K562 (cell line): ENCODE data around the gene USP48. TPM values are rescaled to one million over a fixed set of nuclear protein-coding genes. Genes with fewer than 3 reads are reported as not detected.
A peak's percentile ranks its signal among the peaks of the same experiment; 100 is the strongest.

Experiments
- CBX5 ChIP-seq: IDR thresholded peaks from 2 replicates; pipeline ENCODE4 v1.6.1; 2014; ENCODE audit warnings: low read depth, borderline replicate concordance
- HEY1 ChIP-seq: fragments of 250-450 bp; sonication (Bioruptor Pico); IDR thresholded peaks from 2 replicates; pipeline ENCODE4 v1.5.0; 2020; ENCODE audit warnings: mild to moderate bottlenecking, moderate library complexity, borderline replicate concordance
- KLF1 ChIP-seq: fragments of 450-650 bp; IDR thresholded peaks from 2 replicates; pipeline ENCODE4 v1.6.1; 2016; ENCODE audit warnings: missing genetic modification characterization, missing compliant biosample characterization
- KLF16 ChIP-seq: IDR thresholded peaks from 2 replicates; pipeline ENCODE4 v1.6.1; 2016; ENCODE audit warnings: antibody characterized with exemption
- MEF2D ChIP-seq: conservative IDR thresholded peaks from 2 replicates; pipeline ENCODE4 v1.6.1; 2016; ENCODE audit warnings: low read depth, missing genetic modification characterization, missing compliant biosample characterization
- NCOA4 ChIP-seq: fragments of 450-650 bp; IDR thresholded peaks from 2 replicates; pipeline ENCODE4 v1.6.1; 2018; ENCODE audit warnings: mild to moderate bottlenecking; ENCODE audit not compliant: partially characterized antibody
- NCOR1 ChIP-seq: fragments of 450-650 bp; IDR thresholded peaks from 2 replicates; pipeline ENCODE4 v1.6.1; 2016; ENCODE audit warnings: mild to moderate bottlenecking, moderate library complexity
- RBM39 ChIP-seq: fragments of 200-400 bp; formaldehyde crosslinking; optimal IDR thresholded peaks from 2 replicates; pipeline ENCODE3; 2018; ENCODE audit warnings: low read depth, low read length
- SNRNP70 ChIP-seq: fragments of 200-400 bp; formaldehyde crosslinking; optimal IDR thresholded peaks from 2 replicates; pipeline ENCODE3; 2017; ENCODE audit warnings: low read depth, low read length
- TARDBP ChIP-seq: fragments of 450-650 bp; IDR thresholded peaks from 2 replicates; pipeline ENCODE4 v1.6.1; 2016
- ZNF121 ChIP-seq: sonication (generic); formaldehyde crosslinking; conservative IDR thresholded peaks from 2 replicates; pipeline ENCODE4 v1.8.0; 2022; ENCODE audit warnings: missing genetic modification reagents
- ZNF146 ChIP-seq: IDR thresholded peaks from one replicate; pipeline ENCODE4 v1.6.1; 2018; ENCODE audit warnings: missing compliant biosample characterization; ENCODE audit not compliant: unreplicated experiment
- ZNF41 ChIP-seq: fragments of 250-450 bp; sonication (Bioruptor Pico); conservative IDR thresholded peaks from 2 replicates; pipeline ENCODE4 v1.4.0; 2020; ENCODE audit warnings: mild to moderate bottlenecking
- ZSCAN29 ChIP-seq: fragments of 450-650 bp; IDR thresholded peaks from 2 replicates; pipeline ENCODE4 v1.6.1; 2017
- polyA plus RNA-seq, 8 experiments: library from polyadenylated mRNA; depleted of rRNA in 4 of 8; stranded (reverse) in 5 of 8; unstranded in 3 of 8; fragments of >200 nt; fragmentation: Nextera tagmentation in 2 of 8; fragmentation: Illumina TruSeq in 1 of 8; extraction: Ambion mirVana in 2 of 8; extraction: Trizol in 1 of 8; gene quantifications; 2 replicates each; pipeline versions ENCODE4 v1.2.1 to v1.2.3, GENCODE V29; 2011 to 2014; ENCODE audit warnings: inconsistent platforms in 1 of 8, missing spikeins in 1 of 8
- total RNA-seq, 7 experiments: library from RNA; depleted of rRNA in 6 of 7; stranded (reverse); fragments of >200 nt in 6 of 7; fragmentation: Illumina TruSeq in 2 of 7; extraction: Trizol in 2 of 7; gene quantifications; 2 replicates each; pipeline versions ENCODE4 v1.2.1 to v1.2.3, GENCODE V29; 2011 to 2021; ENCODE audit warnings: low replicate concordance in 1 of 7
- TF ChIP-seq, protein P1 (sequence below): fragments of 450-650 bp; IDR thresholded peaks from 2 replicates; pipeline ENCODE4 v1.6.1; 2016; ENCODE audit warnings: low read depth
- TF ChIP-seq, protein P2 (sequence below): fragments of 250-450 bp; sonication (Bioruptor Pico); IDR thresholded peaks from 2 replicates; pipeline ENCODE4 v1.4.0; 2020; ENCODE audit warnings: mild to moderate bottlenecking, moderate library complexity
- TF ChIP-seq, protein P3 (sequence below): IDR thresholded peaks from 3 replicates; pipeline ENCODE4 v1.6.1; 2011; ENCODE audit warnings: borderline replicate concordance, mild to moderate bottlenecking; ENCODE audit not compliant: insufficient read length, insufficient read depth
- TF ChIP-seq, protein P4 (sequence below): fragments of 450-650 bp; conservative IDR thresholded peaks from 2 replicates; pipeline ENCODE4 v1.6.1; 2016; ENCODE audit warnings: missing genetic modification characterization, low read depth, mild to moderate bottlenecking, missing compliant biosample characterization, moderate library complexity

Gene USP48
- total and polyA plus RNA-seq, 9 of the 15 experiments (the other 6 are each of a cell fraction or from before 2014, with no cell fraction given): 23.3 to 123 (median 106) TPM

DNA sequence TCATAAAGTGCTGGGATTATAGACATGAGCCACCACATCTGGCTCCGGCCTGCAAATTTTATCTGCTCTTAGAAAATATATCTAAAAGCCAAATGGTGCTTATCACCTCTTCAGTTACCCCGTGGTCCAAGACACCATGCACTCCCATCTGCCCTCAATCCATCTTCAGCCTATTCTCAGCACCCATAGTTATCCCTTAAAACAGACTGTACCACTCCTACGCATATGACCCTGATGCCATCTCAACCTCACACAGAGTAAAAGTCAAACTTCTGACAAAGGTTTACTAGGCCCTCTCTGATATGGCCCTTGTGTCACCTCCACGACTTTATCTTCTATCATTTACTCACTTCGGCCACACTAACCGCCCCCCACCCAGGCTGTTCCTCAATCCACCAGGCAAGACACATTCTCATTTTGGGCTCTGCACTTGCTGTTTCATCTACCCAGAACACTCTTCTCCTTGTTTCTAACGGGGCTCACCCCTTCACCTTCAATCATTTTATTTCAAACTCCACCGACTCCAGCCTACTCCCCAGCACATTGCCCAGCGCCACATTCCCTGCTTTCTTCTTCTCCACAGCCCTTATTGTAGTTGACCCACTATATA lies 33.0 kb downstream of the USP48 start (continued):
- TF ChIP-seq, protein P1, sequence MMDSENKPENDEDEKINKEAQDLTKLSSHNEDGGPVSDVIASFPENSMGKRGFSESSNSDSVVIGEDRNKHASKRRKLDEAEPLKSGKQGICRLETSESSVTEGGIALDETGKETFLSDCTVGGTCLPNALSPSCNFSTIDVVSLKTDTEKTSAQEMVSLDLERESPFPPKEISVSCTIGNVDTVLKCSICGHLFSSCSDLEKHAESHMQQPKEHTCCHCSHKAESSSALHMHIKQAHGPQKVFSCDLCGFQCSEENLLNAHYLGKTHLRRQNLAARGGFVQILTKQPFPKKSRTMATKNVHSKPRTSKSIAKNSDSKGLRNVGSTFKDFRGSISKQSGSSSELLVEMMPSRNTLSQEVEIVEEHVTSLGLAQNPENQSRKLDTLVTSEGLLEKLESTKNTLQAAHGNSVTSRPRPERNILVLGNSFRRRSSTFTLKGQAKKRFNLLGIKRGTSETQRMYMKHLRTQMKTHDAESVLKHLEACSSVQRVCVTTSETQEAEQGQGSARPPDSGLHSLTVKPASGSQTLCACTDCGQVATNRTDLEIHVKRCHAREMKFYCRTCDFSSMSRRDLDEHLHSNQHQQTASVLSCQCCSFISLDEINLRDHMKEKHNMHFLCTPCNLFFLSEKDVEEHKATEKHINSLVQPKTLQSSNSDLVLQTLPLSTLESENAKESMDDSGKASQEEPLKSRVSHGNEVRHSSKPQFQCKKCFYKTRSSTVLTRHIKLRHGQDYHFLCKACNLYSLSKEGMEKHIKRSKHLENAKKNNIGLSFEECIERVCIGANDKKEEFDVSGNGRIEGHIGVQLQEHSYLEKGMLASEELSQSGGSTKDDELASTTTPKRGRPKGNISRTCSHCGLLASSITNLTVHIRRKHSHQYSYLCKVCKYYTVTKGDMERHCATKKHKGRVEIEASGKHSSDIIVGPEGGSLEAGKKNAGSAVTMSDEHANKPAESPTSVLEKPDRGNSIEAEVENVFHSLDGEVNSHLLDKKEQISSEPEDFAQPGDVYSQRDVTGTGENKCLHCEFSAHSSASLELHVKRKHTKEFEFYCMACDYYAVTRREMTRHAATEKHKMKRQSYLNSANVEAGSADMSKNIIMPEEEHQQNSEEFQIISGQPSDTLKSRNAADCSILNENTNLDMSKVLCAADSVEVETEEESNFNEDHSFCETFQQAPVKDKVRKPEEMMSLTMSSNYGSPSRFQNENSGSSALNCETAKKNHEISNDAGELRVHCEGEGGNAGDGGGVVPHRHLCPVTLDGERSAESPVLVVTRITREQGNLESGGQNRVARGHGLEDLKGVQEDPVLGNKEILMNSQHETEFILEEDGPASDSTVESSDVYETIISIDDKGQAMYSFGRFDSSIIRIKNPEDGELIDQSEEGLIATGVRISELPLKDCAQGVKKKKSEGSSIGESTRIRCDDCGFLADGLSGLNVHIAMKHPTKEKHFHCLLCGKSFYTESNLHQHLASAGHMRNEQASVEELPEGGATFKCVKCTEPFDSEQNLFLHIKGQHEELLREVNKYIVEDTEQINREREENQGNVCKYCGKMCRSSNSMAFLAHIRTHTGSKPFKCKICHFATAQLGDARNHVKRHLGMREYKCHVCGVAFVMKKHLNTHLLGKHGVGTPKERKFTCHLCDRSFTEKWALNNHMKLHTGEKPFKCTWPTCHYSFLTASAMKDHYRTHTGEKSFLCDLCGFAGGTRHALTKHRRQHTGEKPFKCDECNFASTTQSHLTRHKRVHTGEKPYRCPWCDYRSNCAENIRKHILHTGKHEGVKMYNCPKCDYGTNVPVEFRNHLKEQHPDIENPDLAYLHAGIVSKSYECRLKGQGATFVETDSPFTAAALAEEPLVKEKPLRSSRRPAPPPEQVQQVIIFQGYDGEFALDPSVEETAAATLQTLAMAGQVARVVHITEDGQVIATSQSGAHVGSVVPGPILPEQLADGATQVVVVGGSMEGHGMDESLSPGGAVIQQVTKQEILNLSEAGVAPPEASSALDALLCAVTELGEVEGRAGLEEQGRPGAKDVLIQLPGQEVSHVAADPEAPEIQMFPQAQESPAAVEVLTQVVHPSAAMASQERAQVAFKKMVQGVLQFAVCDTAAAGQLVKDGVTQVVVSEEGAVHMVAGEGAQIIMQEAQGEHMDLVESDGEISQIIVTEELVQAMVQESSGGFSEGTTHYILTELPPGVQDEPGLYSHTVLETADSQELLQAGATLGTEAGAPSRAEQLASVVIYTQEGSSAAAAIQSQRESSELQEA: no peak
- TF ChIP-seq ZNF121 (no peak), NCOA4 (no peak), TARDBP (no peak), ZSCAN29 (no peak), ZNF41 (no peak; the same call in 1 of the 2 replicates), SNRNP70 (no peak), MEF2D (peak; percentile 90), CBX5 (no peak), KLF16 (peak; percentile 98), RBM39 (no peak), HEY1 (CRISPR knock-in tag) (no peak), ZNF146 (CRISPR knock-in tag) (no peak), NCOR1 (peak; percentile 94), KLF1 (tag) (no peak)
- TF ChIP-seq, protein P2, sequence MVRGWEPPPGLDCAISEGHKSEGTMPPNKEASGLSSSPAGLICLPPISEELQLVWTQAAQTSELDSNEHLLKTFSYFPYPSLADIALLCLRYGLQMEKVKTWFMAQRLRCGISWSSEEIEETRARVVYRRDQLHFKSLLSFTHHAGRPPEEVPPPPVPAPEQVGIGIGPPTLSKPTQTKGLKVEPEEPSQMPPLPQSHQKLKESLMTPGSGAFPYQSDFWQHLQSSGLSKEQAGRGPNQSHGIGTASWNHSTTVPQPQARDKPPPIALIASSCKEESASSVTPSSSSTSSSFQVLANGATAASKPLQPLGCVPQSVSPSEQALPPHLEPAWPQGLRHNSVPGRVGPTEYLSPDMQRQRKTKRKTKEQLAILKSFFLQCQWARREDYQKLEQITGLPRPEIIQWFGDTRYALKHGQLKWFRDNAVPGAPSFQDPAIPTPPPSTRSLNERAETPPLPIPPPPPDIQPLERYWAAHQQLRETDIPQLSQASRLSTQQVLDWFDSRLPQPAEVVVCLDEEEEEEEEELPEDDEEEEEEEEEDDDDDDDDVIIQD: no peak
- TF ChIP-seq, protein P3, sequence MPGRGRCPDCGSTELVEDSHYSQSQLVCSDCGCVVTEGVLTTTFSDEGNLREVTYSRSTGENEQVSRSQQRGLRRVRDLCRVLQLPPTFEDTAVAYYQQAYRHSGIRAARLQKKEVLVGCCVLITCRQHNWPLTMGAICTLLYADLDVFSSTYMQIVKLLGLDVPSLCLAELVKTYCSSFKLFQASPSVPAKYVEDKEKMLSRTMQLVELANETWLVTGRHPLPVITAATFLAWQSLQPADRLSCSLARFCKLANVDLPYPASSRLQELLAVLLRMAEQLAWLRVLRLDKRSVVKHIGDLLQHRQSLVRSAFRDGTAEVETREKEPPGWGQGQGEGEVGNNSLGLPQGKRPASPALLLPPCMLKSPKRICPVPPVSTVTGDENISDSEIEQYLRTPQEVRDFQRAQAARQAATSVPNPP: no peak
- TF ChIP-seq, protein P4, sequence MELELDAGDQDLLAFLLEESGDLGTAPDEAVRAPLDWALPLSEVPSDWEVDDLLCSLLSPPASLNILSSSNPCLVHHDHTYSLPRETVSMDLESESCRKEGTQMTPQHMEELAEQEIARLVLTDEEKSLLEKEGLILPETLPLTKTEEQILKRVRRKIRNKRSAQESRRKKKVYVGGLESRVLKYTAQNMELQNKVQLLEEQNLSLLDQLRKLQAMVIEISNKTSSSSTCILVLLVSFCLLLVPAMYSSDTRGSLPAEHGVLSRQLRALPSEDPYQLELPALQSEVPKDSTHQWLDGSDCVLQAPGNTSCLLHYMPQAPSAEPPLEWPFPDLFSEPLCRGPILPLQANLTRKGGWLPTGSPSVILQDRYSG (tag): no peak
